KG1 (cell line): ENCODE measurements around the gene KIRREL3.
"Not testable (repeated sequence)": the region's sequence is repeated elsewhere in the genome, so short reads cannot be mapped to it uniquely, and the experiment has no call there.

Experiments
- DNase-seq: peaks from one replicate; lab custom pipeline; 2025; lab: John Stamatoyannopoulos, UW

KIRREL3 gene

GRCh38 chr11:126398721-126399120 is 601.8 kb downstream of the KIRREL3 start:
- DNase-seq: no peak

GRCh38 chr11:126398296-126398695 is 602.3 kb downstream of the KIRREL3 start:
- DNase-seq: no peak

GRCh38 chr11:126396965-126397364 is 603.6 kb downstream of the KIRREL3 start:
- no peak for DNase-seq

- not testable (repeated sequence) for DNase-seq
These were observed 604.3 kb downstream of the KIRREL3 start for GRCh38 chr11:126396266-126396665.

GRCh38 chr11:126395784-126396183 is 604.8 kb downstream of the KIRREL3 start:
- DNase-seq: not testable (repeated sequence)

GRCh38 chr11:126394634-126395072 is 605.9 kb downstream of the KIRREL3 start:
- DNase-seq: not testable (repeated sequence)

GRCh38 chr11:126394036-126394435 is 606.5 kb downstream of the KIRREL3 start:
- DNase-seq: no peak

GRCh38 chr11:126393143-126393542 is 607.4 kb downstream of the KIRREL3 start:
- no peak for DNase-seq

- peak; percentile 93 for DNase-seq
These were observed 607.9 kb downstream of the KIRREL3 start for GRCh38 chr11:126392633-126393013.

- peak; percentile 93 for DNase-seq
These were observed 608.5 kb downstream of the KIRREL3 start for GRCh38 chr11:126391970-126392632.

- peak; percentile 45 for DNase-seq
These were observed 609.1 kb downstream of the KIRREL3 start for GRCh38 chr11:126391286-126391954.

- no peak for DNase-seq
These were observed 610.2 kb downstream of the KIRREL3 start for GRCh38 chr11:126390272-126390867.

GRCh38 chr11:126387857-126388256 is 612.7 kb downstream of the KIRREL3 start:
- no peak for DNase-seq

GRCh38 chr11:126386729-126387071 is 613.9 kb downstream of the KIRREL3 start:
- peak; percentile 39 for DNase-seq

- DNase-seq: peak; percentile 13
These were observed 614.4 kb downstream of the KIRREL3 start for GRCh38 chr11:126385991-126386728.

- DNase-seq: no peak
These were observed 616.0 kb downstream of the KIRREL3 start for GRCh38 chr11:126384449-126385070.

- DNase-seq: no peak
These were observed 616.9 kb downstream of the KIRREL3 start for GRCh38 chr11:126383339-126384335.

- DNase-seq: not testable (repeated sequence)
These were observed 617.9 kb downstream of the KIRREL3 start for GRCh38 chr11:126382641-126383040.

GRCh38 chr11:126381960-126382359 is 618.6 kb downstream of the KIRREL3 start:
- not testable (repeated sequence) for DNase-seq

- no peak for DNase-seq
These were observed 619.7 kb downstream of the KIRREL3 start for GRCh38 chr11:126380909-126381308.

- no peak for DNase-seq
These were observed 621.8 kb downstream of the KIRREL3 start for GRCh38 chr11:126378763-126379162.
